Measurements from ENCODE around the gene GPR139. TPM values are rescaled to one million over a fixed set of nuclear protein-coding genes. Genes with fewer than 3 reads are reported as not detected.

GPR139 gene
- polyA plus RNA-seq, 1 donor, result not detected

Other genes with a start within 250 kb of the GPR139 start
- gene GPRC5B, start 189.0 kb downstream of the GPR139 start, polyA plus RNA-seq (ENCODE audit: insufficient read length), result 88.7 TPM